ENCODE measurements around the gene SPTBN4. TPM values are rescaled to one million over a fixed set of nuclear protein-coding genes. Genes with fewer than 3 reads are reported as not detected.

SPTBN4 gene
- total and polyA plus RNA-seq, 9 donors: 2.2 to 11.6 (median 6.2) TPM

GRCh38 chr19:40508739-40509260 lies 42.0 kb downstream of the SPTBN4 start:
- Histone ChIP-seq H3K4me1 (ENCODE audit: insufficient read depth) (peaks cover 6% of the 10 kb centered on the region), H3K36me3 (no peaks in the 10 kb centered on the region), H3K27ac (no peak overlapping the region), H3K4me3 (no peak overlapping the region), H3K27me3 (no peaks in the 10 kb centered on the region), H3K9me3 (no peaks in the 10 kb centered on the region)
- no peak for DNase-seq
- intact Hi-C loops (cut with DNase I): no loop called here
- TF ChIP-seq, protein P1, sequence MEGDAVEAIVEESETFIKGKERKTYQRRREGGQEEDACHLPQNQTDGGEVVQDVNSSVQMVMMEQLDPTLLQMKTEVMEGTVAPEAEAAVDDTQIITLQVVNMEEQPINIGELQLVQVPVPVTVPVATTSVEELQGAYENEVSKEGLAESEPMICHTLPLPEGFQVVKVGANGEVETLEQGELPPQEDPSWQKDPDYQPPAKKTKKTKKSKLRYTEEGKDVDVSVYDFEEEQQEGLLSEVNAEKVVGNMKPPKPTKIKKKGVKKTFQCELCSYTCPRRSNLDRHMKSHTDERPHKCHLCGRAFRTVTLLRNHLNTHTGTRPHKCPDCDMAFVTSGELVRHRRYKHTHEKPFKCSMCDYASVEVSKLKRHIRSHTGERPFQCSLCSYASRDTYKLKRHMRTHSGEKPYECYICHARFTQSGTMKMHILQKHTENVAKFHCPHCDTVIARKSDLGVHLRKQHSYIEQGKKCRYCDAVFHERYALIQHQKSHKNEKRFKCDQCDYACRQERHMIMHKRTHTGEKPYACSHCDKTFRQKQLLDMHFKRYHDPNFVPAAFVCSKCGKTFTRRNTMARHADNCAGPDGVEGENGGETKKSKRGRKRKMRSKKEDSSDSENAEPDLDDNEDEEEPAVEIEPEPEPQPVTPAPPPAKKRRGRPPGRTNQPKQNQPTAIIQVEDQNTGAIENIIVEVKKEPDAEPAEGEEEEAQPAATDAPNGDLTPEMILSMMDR (IDR thresholded peaks at IDR 0.05): no peak
- TF ChIP-seq POLR2A (IDR thresholded peaks at IDR 0.05): no peak
- TF ChIP-seq EP300 (IDR thresholded peaks at IDR 0.05): no peak
- WGBS, 3 donors: 79 to 88% (median 81%) methylated on average over 8 of the region's 8 CpGs

GRCh38 chr19:40510526-40511115 lies 43.8 kb downstream of the SPTBN4 start:
- Histone ChIP-seq H3K4me3 (no peak overlapping the region), H3K4me1 (ENCODE audit: insufficient read depth) (peaks cover 6% of the 10 kb centered on the region), H3K9me3 (no peaks in the 10 kb centered on the region), H3K27ac (no peak overlapping the region), H3K27me3 (no peaks in the 10 kb centered on the region), H3K36me3 (no peaks in the 10 kb centered on the region)
- TF ChIP-seq, protein P1 (IDR thresholded peaks at IDR 0.05): no peak
- no peak for TF ChIP-seq POLR2A (IDR thresholded peaks at IDR 0.05)
- DNase-seq: no peak
- intact Hi-C loops (cut with DNase I): loop anchor here in 1 of 4 donors (10.0 kb wide), 1 partner anchor 186 kb away; no protein-coding TSS in a partner anchor
- 83 to 94% (median 86%) methylated on average over 7 of the region's 7 CpGs for WGBS, 3 donors

GRCh38 chr19:40511487-40511886 lies 44.7 kb downstream of the SPTBN4 start:
- H3K4me1 ChIP-seq (ENCODE audit: insufficient read depth): peaks cover 6% of the 10 kb centered on the region
- WGBS, 3 donors: 83 to 86% (median 86%) methylated on average over 6 of the region's 6 CpGs
- no peak for DNase-seq
- H3K27ac ChIP-seq: no peak overlapping the region
- no peaks in the 10 kb centered on the region for H3K36me3 ChIP-seq
- H3K4me3 ChIP-seq: no peak overlapping the region
- no peaks in the 10 kb centered on the region for H3K9me3 ChIP-seq
- TF ChIP-seq POLR2A (IDR thresholded peaks at IDR 0.05) (no peak), EP300 (IDR thresholded peaks at IDR 0.05) (no peak)
- TF ChIP-seq, protein P1 (IDR thresholded peaks at IDR 0.05): no peak
- intact Hi-C loops (cut with DNase I): loop anchor here in 1 of 4 donors (10.0 kb wide), 1 partner anchor 187 kb away; no protein-coding TSS in a partner anchor
- H3K27me3 ChIP-seq: no peaks in the 10 kb centered on the region

GRCh38 chr19:40512110-40512472 lies 45.3 kb downstream of the SPTBN4 start:
- Histone ChIP-seq H3K4me1 (ENCODE audit: insufficient read depth) (peaks cover 6% of the 10 kb centered on the region), H3K27ac (no peak overlapping the region), H3K4me3 (no peak overlapping the region), H3K27me3 (no peaks in the 10 kb centered on the region), H3K36me3 (no peaks in the 10 kb centered on the region), H3K9me3 (no peaks in the 10 kb centered on the region)
- no peak for DNase-seq
- intact Hi-C loops (cut with DNase I): loop anchor here in 1 of 4 donors (10.0 kb wide), 1 partner anchor 187 kb away; no protein-coding TSS in a partner anchor
- TF ChIP-seq EP300 (IDR thresholded peaks at IDR 0.05): no peak
- 18 to 44% (median 23%) methylated on average over 1 of the region's 1 CpG for WGBS, 3 donors

All from ovary (tissue), 9 donors.